GM12874 (cell line): Measurements from ENCODE around the gene UCKL1.

Experiments
- CTCF ChIP-seq: IDR thresholded peaks from 2 replicates; pipeline ENCODE4 v1.5.1; 2011; ENCODE audit warnings: low read depth, mild to moderate bottlenecking, control low read depth, low read length, moderate library complexity; ENCODE audit not compliant: insufficient read depth

UCKL1 gene

GRCh38 chr20:63951398-63952209 is 4.6 kb downstream of the UCKL1 start:
- no peak for TF ChIP-seq CTCF

- no peak for TF ChIP-seq CTCF
Observed at GRCh38 chr20:63950701-63951397, 5.4 kb downstream of the UCKL1 start.

- TF ChIP-seq CTCF, result no peak
Observed at GRCh38 chr20:63947638-63948456, 8.4 kb downstream of the UCKL1 start.

- TF ChIP-seq CTCF, result no peak
Observed at GRCh38 chr20:63946986-63947637, 9.1 kb downstream of the UCKL1 start.

- no peak for TF ChIP-seq CTCF
Observed at GRCh38 chr20:63945921-63946920, 10.0 kb downstream of the UCKL1 start.

GRCh38 chr20:63945031-63945658 is 11.1 kb downstream of the UCKL1 start:
- no peak for TF ChIP-seq CTCF
